BE2C (cell line): ENCODE measurements around the gene SDR9C7.
"Not testable (repeated sequence)": the region's sequence is repeated elsewhere in the genome, so short reads cannot be mapped to it uniquely, and the experiment has no call there.

Experiments used
- DNase-seq: peaks from one replicate; pipeline ENCODE4 v3.0.0-alpha.2; 2020
- H3K27me3 ChIP-seq: fragments of 250-450 bp; sonication (Bioruptor Pico); 2 replicates; pipeline ENCODE4 v1.5.1; 2020; ENCODE audit warnings: mild to moderate bottlenecking
- H3K36me3 ChIP-seq: fragments of 250-450 bp; sonication (Bioruptor Pico); 2 replicates; pipeline ENCODE4 v1.5.1; 2020; ENCODE audit warnings: mild to moderate bottlenecking
- H3K4me1 ChIP-seq: fragments of 250-450 bp; sonication (Bioruptor Pico); 2 replicates; pipeline ENCODE4 v1.5.1; 2020
- H3K4me3 ChIP-seq: 2 replicates; pipeline ENCODE4 v1.5.1; 2011; ENCODE audit warnings: low read depth, low read length
- H3K9me3 ChIP-seq: fragments of 250-450 bp; sonication (Bioruptor Pico); 2 replicates; pipeline ENCODE4 v1.5.1; 2020
- TF ChIP-seq, protein P1 (sequence below): IDR thresholded peaks from 2 replicates; pipeline ENCODE4 v1.5.1; 2012; ENCODE audit warnings: mild to moderate bottlenecking, low read depth, low read length

SDR9C7 gene

DNA sequence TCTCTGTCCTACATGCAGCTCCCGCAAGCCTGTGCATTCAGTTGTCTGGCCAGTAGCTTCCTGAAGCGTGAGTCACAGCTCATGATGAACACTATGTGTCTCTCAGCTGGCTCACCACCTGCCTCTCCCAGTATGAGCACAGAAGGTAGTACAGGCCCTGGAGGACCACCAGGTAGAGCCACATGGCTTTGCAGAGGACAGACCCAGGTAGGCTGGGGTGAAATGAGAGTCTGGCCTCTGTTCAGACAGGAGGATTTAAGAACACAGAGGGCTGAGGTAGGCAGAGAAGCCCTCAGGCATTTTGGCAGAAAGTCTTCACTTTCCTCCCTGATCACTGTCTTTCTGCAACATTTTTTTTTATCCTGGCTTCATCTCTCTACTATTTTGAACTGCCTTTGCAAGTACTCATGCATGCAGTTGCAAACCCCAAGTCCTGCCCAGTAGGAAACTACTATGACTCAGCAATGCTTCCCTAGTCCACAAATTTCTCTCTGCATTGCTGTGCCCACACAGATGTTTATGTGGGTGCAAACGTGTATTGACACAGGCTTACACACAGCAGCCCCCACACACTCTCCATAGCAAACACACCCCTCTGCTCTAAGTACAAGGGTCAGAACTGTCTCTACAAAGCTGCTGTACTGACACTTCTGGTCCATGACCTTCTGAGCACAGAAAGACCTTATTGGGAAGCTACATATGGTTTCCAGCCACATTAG, 7.2 kb upstream of the SDR9C7 start:
- H3K27me3 ChIP-seq: no peaks in the 10 kb centered on the region
- H3K9me3 ChIP-seq: no peaks in the 10 kb centered on the region
- no peak overlapping the region for H3K4me3 ChIP-seq
- no peaks in the 10 kb centered on the region for H3K36me3 ChIP-seq
- TF ChIP-seq, protein P1, sequence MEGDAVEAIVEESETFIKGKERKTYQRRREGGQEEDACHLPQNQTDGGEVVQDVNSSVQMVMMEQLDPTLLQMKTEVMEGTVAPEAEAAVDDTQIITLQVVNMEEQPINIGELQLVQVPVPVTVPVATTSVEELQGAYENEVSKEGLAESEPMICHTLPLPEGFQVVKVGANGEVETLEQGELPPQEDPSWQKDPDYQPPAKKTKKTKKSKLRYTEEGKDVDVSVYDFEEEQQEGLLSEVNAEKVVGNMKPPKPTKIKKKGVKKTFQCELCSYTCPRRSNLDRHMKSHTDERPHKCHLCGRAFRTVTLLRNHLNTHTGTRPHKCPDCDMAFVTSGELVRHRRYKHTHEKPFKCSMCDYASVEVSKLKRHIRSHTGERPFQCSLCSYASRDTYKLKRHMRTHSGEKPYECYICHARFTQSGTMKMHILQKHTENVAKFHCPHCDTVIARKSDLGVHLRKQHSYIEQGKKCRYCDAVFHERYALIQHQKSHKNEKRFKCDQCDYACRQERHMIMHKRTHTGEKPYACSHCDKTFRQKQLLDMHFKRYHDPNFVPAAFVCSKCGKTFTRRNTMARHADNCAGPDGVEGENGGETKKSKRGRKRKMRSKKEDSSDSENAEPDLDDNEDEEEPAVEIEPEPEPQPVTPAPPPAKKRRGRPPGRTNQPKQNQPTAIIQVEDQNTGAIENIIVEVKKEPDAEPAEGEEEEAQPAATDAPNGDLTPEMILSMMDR: no peak
- no peaks in the 10 kb centered on the region for H3K4me1 ChIP-seq
- DNase-seq: no peak

DNA sequence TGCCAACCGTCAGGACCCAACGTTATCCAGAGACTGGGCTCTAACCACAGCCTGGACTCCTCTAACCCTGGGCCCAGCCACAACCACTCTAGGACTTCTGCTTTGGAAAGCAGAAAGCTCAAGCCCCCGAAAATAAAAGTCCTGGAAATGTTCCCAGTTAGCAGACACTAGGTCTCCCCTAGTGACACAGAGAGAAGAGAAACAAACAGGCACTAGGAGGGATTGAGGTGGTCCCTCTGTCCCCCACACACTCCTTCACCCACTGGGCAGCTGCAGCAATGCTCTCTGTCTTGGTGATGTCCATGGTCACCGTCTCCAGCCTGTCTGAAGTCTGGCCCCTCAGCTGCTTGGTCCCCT, 6.7 kb upstream of the SDR9C7 start:
- not testable (repeated sequence) for H3K4me1 ChIP-seq, H3K4me3 ChIP-seq, H3K9me3 ChIP-seq, DNase-seq, H3K27me3 ChIP-seq, H3K36me3 ChIP-seq

DNA sequence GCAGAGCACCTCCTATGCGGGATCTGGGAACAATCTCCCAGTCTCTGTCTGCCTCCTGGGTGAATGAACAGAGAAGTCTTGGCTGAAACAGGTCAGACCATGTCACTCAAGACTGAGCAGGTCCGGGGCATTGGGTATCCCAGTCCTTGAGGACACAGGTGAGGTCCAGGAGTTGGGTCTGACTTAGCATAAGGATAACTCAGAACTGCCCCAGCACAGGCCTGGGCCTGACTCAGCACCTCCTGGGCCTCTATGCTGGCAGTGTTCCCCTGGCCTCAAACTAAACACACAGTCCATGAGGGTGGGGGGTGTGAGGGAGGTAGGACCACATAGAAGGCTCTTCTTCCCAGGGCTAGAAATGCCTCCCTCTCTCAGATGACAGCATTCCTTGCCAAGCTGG, 1.5 kb upstream of the SDR9C7 start:
- DNase-seq: no peak

DNA sequence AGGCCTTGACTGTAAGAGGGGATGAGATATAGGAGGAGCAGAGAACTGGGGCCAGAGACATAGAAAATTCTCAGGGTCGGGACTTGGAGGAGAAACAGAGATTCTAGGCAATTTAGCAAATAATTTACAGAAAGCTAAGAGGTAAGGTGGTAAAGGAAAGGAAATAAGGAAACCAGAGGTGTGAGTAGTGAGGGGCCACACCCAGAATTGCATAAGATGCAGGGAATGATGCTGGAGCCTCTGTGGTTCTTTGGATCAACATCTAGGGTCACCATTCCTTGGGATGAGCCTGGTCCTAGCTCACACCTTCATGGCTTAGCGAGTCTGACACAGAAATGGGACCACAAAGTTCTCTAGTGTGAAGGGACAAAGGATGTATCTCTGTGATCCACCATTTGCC, 949 bp upstream of the SDR9C7 start:
- Histone ChIP-seq H3K27me3 (no peaks in the 10 kb centered on the region), H3K4me1 (peaks cover 7% of the 10 kb centered on the region), H3K9me3 (no peaks in the 10 kb centered on the region), H3K4me3 (no peak overlapping the region), H3K36me3 (no peaks in the 10 kb centered on the region)
- TF ChIP-seq, protein P1: no peak
- DNase-seq: no peak

More for the DNA sequence above, 1.5 kb upstream of the SDR9C7 start:
- H3K9me3 ChIP-seq: no peaks in the 10 kb centered on the region
- H3K27me3 ChIP-seq: no peaks in the 10 kb centered on the region
- TF ChIP-seq, protein P1: no peak
- no peaks in the 10 kb centered on the region for H3K36me3 ChIP-seq
- H3K4me1 ChIP-seq: peaks cover 7% of the 10 kb centered on the region
- H3K4me3 ChIP-seq: no peak overlapping the region

DNA sequence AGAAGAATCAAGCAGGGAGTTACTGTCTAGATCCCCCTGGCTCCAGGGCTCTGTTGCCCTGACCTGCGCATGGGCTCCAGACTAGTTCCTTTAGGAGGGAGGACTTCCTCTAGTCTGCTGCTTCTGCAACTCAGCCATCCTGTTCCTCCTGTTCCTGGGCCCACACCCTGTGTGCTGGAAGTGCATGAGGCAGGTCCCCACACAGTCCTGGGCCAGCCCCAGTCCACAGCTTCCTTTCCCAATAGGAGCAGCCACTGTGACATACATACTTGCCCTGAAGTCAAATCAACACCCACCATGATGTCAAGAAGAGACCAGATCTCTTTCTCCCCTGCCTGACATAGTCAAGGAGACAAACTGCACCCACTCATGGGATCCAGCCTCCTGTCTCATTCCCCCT, 1.3 kb downstream of the SDR9C7 start:
- no peak for DNase-seq
- Histone ChIP-seq H3K27me3 (no peaks in the 10 kb centered on the region), H3K4me3 (no peak overlapping the region), H3K4me1 (peaks cover 7% of the 10 kb centered on the region), H3K36me3 (no peaks in the 10 kb centered on the region), H3K9me3 (no peaks in the 10 kb centered on the region)
- TF ChIP-seq, protein P1: no peak

DNA sequence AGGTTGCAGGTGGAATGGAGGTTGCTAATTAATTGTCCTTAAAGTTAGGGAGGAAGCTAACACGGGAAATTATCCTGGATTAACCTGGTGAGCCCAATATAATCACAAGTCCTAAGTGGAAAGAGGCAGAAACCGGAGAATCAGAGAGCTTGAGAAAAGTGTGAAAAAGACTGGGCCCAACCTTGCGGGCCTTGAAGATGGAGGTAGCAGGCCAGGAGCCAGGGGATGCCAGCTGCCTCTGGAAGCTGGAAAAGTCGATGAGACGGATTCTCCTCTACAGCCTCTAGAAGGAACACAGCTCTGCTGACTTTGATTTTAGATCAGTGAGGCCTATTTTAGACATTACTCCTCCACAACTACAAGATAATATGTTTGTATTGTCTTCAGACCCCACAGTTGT, 2.1 kb downstream of the SDR9C7 start:
- H3K4me1 ChIP-seq: peaks cover 7% of the 10 kb centered on the region
- TF ChIP-seq, protein P1: no peak
- H3K4me3 ChIP-seq: no peak overlapping the region
- H3K27me3 ChIP-seq: no peaks in the 10 kb centered on the region
- DNase-seq: no peak
- H3K36me3 ChIP-seq: no peaks in the 10 kb centered on the region
- H3K9me3 ChIP-seq: no peaks in the 10 kb centered on the region
